Epithelial cell of esophagus (primary cell): Measurements from ENCODE around the gene PDE5A.

ENCODE experiments used
- DNase-seq: peaks from one replicate; pipeline ENCODE4 v3.0.0; 2010; ENCODE audit warnings: low read depth
- H3K4me3 ChIP-seq: 2 replicates; pipeline ENCODE4 v1.5.1; 2011; ENCODE audit warnings: mild to moderate bottlenecking, low read length, control low read depth
- TF ChIP-seq, protein P1 (sequence below): IDR thresholded peaks from 2 replicates; pipeline ENCODE4 v1.5.1; 2011; ENCODE audit warnings: low read depth, mild to moderate bottlenecking, low read length, control low read depth, inconsistent platforms; ENCODE audit not compliant: insufficient read depth; ENCODE audit errors: missing control alignments

Gene PDE5A

GRCh38 chr4:119512398-119512797 lies 116.2 kb downstream of the PDE5A start:
- H3K4me3 ChIP-seq = no peak overlapping the region
- no peak for DNase-seq
- TF ChIP-seq, protein P1, sequence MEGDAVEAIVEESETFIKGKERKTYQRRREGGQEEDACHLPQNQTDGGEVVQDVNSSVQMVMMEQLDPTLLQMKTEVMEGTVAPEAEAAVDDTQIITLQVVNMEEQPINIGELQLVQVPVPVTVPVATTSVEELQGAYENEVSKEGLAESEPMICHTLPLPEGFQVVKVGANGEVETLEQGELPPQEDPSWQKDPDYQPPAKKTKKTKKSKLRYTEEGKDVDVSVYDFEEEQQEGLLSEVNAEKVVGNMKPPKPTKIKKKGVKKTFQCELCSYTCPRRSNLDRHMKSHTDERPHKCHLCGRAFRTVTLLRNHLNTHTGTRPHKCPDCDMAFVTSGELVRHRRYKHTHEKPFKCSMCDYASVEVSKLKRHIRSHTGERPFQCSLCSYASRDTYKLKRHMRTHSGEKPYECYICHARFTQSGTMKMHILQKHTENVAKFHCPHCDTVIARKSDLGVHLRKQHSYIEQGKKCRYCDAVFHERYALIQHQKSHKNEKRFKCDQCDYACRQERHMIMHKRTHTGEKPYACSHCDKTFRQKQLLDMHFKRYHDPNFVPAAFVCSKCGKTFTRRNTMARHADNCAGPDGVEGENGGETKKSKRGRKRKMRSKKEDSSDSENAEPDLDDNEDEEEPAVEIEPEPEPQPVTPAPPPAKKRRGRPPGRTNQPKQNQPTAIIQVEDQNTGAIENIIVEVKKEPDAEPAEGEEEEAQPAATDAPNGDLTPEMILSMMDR = no peak

- no peak overlapping the region for H3K4me3 ChIP-seq
- TF ChIP-seq, protein P1 = no peak
- DNase-seq = no peak
Observed at GRCh38 chr4:119510395-119511149, 118.0 kb downstream of the PDE5A start.

- TF ChIP-seq, protein P1 = no peak
- no peak overlapping the region for H3K4me3 ChIP-seq
- no peak for DNase-seq
Observed at GRCh38 chr4:119508281-119508680, 120.3 kb downstream of the PDE5A start.

DNA sequence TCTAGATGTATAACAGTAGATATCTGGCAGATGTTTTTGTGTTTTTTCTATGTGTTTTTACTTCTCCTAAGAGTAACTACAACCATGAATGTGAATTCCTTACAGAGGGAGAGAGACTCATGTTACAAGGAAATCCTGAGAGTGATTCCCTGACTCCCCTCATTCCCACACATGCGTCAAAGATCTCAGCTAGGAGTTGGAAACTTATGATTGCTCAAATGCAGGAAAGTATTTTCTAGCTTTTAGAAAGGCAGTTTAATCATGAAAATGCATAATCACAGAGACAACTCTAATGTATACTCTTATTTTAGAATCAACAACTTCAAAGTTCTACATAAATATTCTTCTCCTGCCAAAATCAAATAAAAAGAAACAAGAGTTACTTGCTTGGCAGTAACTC lies 121.8 kb downstream of the PDE5A start:
- DNase-seq = no peak

GRCh38 chr4:119504616-119505015 lies 124.0 kb downstream of the PDE5A start:
- H3K4me3 ChIP-seq = no peak overlapping the region
- TF ChIP-seq, protein P1 = no peak
- no peak for DNase-seq

More for the DNA sequence above, 121.8 kb downstream of the PDE5A start:
- TF ChIP-seq, protein P1 = no peak
- H3K4me3 ChIP-seq = no peak overlapping the region

- TF ChIP-seq, protein P1 = no peak
- no peak for DNase-seq
- H3K4me3 ChIP-seq = no peak overlapping the region
Observed at GRCh38 chr4:119501740-119502139, 126.9 kb downstream of the PDE5A start.

DNA sequence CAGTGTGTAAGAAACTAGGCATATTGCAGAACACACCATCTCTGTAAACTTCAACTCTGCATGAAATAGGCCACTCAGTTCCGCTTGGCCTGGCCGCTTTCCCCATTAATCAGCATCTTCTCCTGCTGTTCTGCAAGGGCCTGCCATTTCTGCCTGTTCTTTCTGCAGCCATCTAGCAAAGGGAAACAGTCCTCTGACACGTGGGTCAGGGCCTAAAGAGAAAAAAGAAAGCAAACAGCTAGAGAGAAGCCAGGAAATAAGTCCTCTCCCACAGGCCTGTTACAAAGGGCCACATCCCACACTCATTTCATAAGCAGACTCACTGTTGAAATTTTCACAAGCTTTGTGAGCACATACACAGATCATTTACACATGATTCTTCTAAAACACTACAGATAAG lies 130.1 kb downstream of the PDE5A start:
- no peak for DNase-seq
- TF ChIP-seq, protein P1 = no peak
- H3K4me3 ChIP-seq = no peak overlapping the region
